HEK293 (cell line): Measurements from ENCODE around the gene ISG15.

Experiments
- CTCF ChIP-seq: fragments of 450-650 bp; formaldehyde crosslinking; IDR thresholded peaks from 2 replicates; pipeline ENCODE4 v1.5.1; 2016; ENCODE audit warnings: missing biosample characterization, missing genetic modification characterization
- PATZ1 ChIP-seq: fragments of 450-650 bp; formaldehyde crosslinking; IDR thresholded peaks from 2 replicates; pipeline ENCODE4 v1.5.1; 2016; ENCODE audit warnings: missing biosample characterization, missing genetic modification characterization
- REST ChIP-seq: fragments of 450-650 bp; formaldehyde crosslinking; IDR thresholded peaks from 2 replicates; pipeline ENCODE4 v1.5.1; 2016; ENCODE audit warnings: missing biosample characterization, missing genetic modification characterization
- TCF7L2 ChIP-seq: IDR thresholded peaks from 2 replicates; pipeline ENCODE4 v1.6.1; 2011; ENCODE audit warnings: low read depth, mild to moderate bottlenecking, inconsistent platforms, low read length, moderate library complexity, borderline replicate concordance
- ZBTB26 ChIP-seq: fragments of 450-650 bp; formaldehyde crosslinking; optimal IDR thresholded peaks from 2 replicates; pipeline ENCODE3; 2016; ENCODE audit warnings: missing biosample characterization, mild to moderate bottlenecking, missing genetic modification characterization
- ZNF248 ChIP-seq: fragments of 450-650 bp; formaldehyde crosslinking; IDR thresholded peaks from 2 replicates; pipeline ENCODE4 v1.5.1; 2017; ENCODE audit warnings: missing biosample characterization, missing genetic modification characterization
- ZNF501 ChIP-seq: fragments of 450-650 bp; formaldehyde crosslinking; IDR thresholded peaks from 2 replicates; pipeline ENCODE4 v1.5.1; 2016; ENCODE audit warnings: missing biosample characterization, missing genetic modification characterization
- ZNF549 ChIP-seq: fragments of 450-650 bp; IDR thresholded peaks from 2 replicates; pipeline ENCODE4 v1.5.1; 2018; ENCODE audit warnings: missing biosample characterization, missing genetic modification characterization, mild to moderate bottlenecking, inconsistent platforms, moderate library complexity
- ZNF768 ChIP-seq: fragments of 450-650 bp; formaldehyde crosslinking; IDR thresholded peaks from 2 replicates; pipeline ENCODE4 v1.5.1; 2018; ENCODE audit warnings: missing biosample characterization, mild to moderate bottlenecking, missing genetic modification characterization
- ZNF785 ChIP-seq: fragments of 450-650 bp; formaldehyde crosslinking; IDR thresholded peaks from 2 replicates; pipeline ENCODE4 v1.5.1; 2016; ENCODE audit warnings: missing biosample characterization, missing genetic modification characterization
- ZNF791 ChIP-seq: fragments of 450-650 bp; formaldehyde crosslinking; IDR thresholded peaks from 2 replicates; pipeline ENCODE4 v1.5.1; 2016; ENCODE audit warnings: missing biosample characterization, missing genetic modification characterization

- TF ChIP-seq ZNF785 (tag by site-specific recombination): no peak
- no peak for TF ChIP-seq REST (tag by site-specific recombination)
- no peak for TF ChIP-seq ZNF791 (tag by site-specific recombination)
- TF ChIP-seq PATZ1 (tag by site-specific recombination): no peak
- no peak for TF ChIP-seq ZNF248 (tag by site-specific recombination)
- TF ChIP-seq CTCF (tag by site-specific recombination): no peak
- no peak for TF ChIP-seq TCF7L2
- TF ChIP-seq ZBTB26 (tag by site-specific recombination): no peak
- no peak for TF ChIP-seq ZNF549
- no peak for TF ChIP-seq ZNF768 (tag by site-specific recombination)
- no peak for TF ChIP-seq ZNF501 (tag by site-specific recombination)
Measured at GRCh38 chr1:1046243-1046642, 32.9 kb downstream of the ISG15 start.
